ENCODE results near the gene MINDY3.
"Not testable (repeated sequence)": the region's sequence is repeated elsewhere in the genome, so short reads cannot be mapped to it uniquely, and the experiment has no call there.

Gene MINDY3

GRCh38 chr10:15858861-15859281 lies 1.4 kb downstream of the MINDY3 start:
- Histone ChIP-seq H3K4me3 (ENCODE audit: low read length) (no peak overlapping the region), H3K9me3 (ENCODE audit: control insufficient read depth, insufficient read depth, low read length) (no peaks in the 10 kb centered on the region), H3K36me3 (ENCODE audit: control insufficient read depth, insufficient read depth, low read length) (no peaks in the 10 kb centered on the region), H3K27ac (ENCODE audit: low read length) (no peak overlapping the region), H3K4me1 (ENCODE audit: control insufficient read depth, insufficient read depth, low read length) (no peaks in the 10 kb centered on the region), H3K27me3 (ENCODE audit: control insufficient read depth, insufficient read depth, low read length) (no peaks in the 10 kb centered on the region; the same call in 1 of the 2 replicates)
- no CpG with 5 or more reads among the region's 7 CpGs for WGBS (ENCODE audit: insufficient coverage, insufficient read length)
- no peak for DNase-seq (ENCODE audit: low read depth, low spot score)

GRCh38 chr10:15857107-15857575 lies 3.2 kb downstream of the MINDY3 start:
- no peaks in the 10 kb centered on the region for H3K27me3 ChIP-seq (ENCODE audit: control insufficient read depth, insufficient read depth, low read length)
- H3K4me1 ChIP-seq (ENCODE audit: control insufficient read depth, insufficient read depth, low read length) = no peaks in the 10 kb centered on the region
- no peak overlapping the region for H3K27ac ChIP-seq (ENCODE audit: low read length)
- no CpG with 5 or more reads among the region's 2 CpGs for WGBS (ENCODE audit: insufficient coverage, insufficient read length)
- H3K9me3 ChIP-seq (ENCODE audit: control insufficient read depth, insufficient read depth, low read length) = no peaks in the 10 kb centered on the region
- no peak for DNase-seq (ENCODE audit: low read depth, low spot score)
- no peaks in the 10 kb centered on the region for H3K36me3 ChIP-seq (ENCODE audit: control insufficient read depth, insufficient read depth, low read length)
- no peak overlapping the region for H3K4me3 ChIP-seq (ENCODE audit: low read length)

- Histone ChIP-seq H3K36me3 (ENCODE audit: control insufficient read depth, insufficient read depth, low read length) (no peaks in the 10 kb centered on the region), H3K27ac (ENCODE audit: low read length) (no peak overlapping the region), H3K9me3 (ENCODE audit: control insufficient read depth, insufficient read depth, low read length) (no peaks in the 10 kb centered on the region)
Observed at GRCh38 chr10:15856328-15857015, 3.8 kb downstream of the MINDY3 start.

GRCh38 chr10:15853800-15854199 lies 6.5 kb downstream of the MINDY3 start:
- Histone ChIP-seq H3K27me3 (ENCODE audit: control insufficient read depth, insufficient read depth, low read length) (no peaks in the 10 kb centered on the region), H3K27ac (ENCODE audit: low read length) (no peak overlapping the region), H3K4me3 (ENCODE audit: low read length) (no peak overlapping the region), H3K36me3 (ENCODE audit: control insufficient read depth, insufficient read depth, low read length) (no peaks in the 10 kb centered on the region), H3K9me3 (ENCODE audit: control insufficient read depth, insufficient read depth, low read length) (no peaks in the 10 kb centered on the region; the same call in 1 of the 2 replicates), H3K4me1 (ENCODE audit: control insufficient read depth, insufficient read depth, low read length) (no peaks in the 10 kb centered on the region)
- no CpG with 5 or more reads among the region's 4 CpGs for WGBS (ENCODE audit: insufficient coverage, insufficient read length)
- DNase-seq (ENCODE audit: low read depth, low spot score) = no peak

More at GRCh38 chr10:15856328-15857015, 3.8 kb downstream of the MINDY3 start:
- WGBS (ENCODE audit: insufficient coverage, insufficient read length) = 100% methylated on average over 2 of the region's 4 CpGs
- Histone ChIP-seq H3K4me1 (ENCODE audit: control insufficient read depth, insufficient read depth, low read length) (no peaks in the 10 kb centered on the region), H3K4me3 (ENCODE audit: low read length) (no peak overlapping the region), H3K27me3 (ENCODE audit: control insufficient read depth, insufficient read depth, low read length) (no peaks in the 10 kb centered on the region)
- no peak for DNase-seq (ENCODE audit: low read depth, low spot score)

GRCh38 chr10:15852111-15852557 lies 8.2 kb downstream of the MINDY3 start:
- no CpG with 5 or more reads among the region's 2 CpGs for WGBS (ENCODE audit: insufficient coverage, insufficient read length)
- Histone ChIP-seq H3K4me1 (ENCODE audit: control insufficient read depth, insufficient read depth, low read length) (no peaks in the 10 kb centered on the region), H3K9me3 (ENCODE audit: control insufficient read depth, insufficient read depth, low read length) (no peaks in the 10 kb centered on the region; the same call in 1 of the 2 replicates), H3K27ac (ENCODE audit: low read length) (no peak overlapping the region), H3K4me3 (ENCODE audit: low read length) (no peak overlapping the region), H3K36me3 (ENCODE audit: control insufficient read depth, insufficient read depth, low read length) (no peaks in the 10 kb centered on the region), H3K27me3 (ENCODE audit: control insufficient read depth, insufficient read depth, low read length) (no peaks in the 10 kb centered on the region)
- no peak for DNase-seq (ENCODE audit: low read depth, low spot score)

- H3K36me3 ChIP-seq (ENCODE audit: control insufficient read depth, insufficient read depth, low read length); H3K27ac ChIP-seq (ENCODE audit: low read length); H3K9me3 ChIP-seq (ENCODE audit: control insufficient read depth, insufficient read depth, low read length); H3K4me3 ChIP-seq (ENCODE audit: low read length); H3K4me1 ChIP-seq (ENCODE audit: control insufficient read depth, insufficient read depth, low read length); H3K27me3 ChIP-seq (ENCODE audit: control insufficient read depth, insufficient read depth, low read length); DNase-seq (ENCODE audit: low read depth, low spot score): not testable (repeated sequence)
- no CpG with 5 or more reads among the region's 9 CpGs for WGBS (ENCODE audit: insufficient coverage, insufficient read length)
Observed at GRCh38 chr10:15850337-15850978, 9.8 kb downstream of the MINDY3 start.

GRCh38 chr10:15849316-15849715 lies 11.0 kb downstream of the MINDY3 start:
- Histone ChIP-seq H3K27me3 (ENCODE audit: control insufficient read depth, insufficient read depth, low read length) (no peaks in the 10 kb centered on the region), H3K9me3 (ENCODE audit: control insufficient read depth, insufficient read depth, low read length) (no peaks in the 10 kb centered on the region; the same call in 1 of the 2 replicates), H3K4me1 (ENCODE audit: control insufficient read depth, insufficient read depth, low read length) (no peaks in the 10 kb centered on the region), H3K27ac (ENCODE audit: low read length) (no peak overlapping the region), H3K36me3 (ENCODE audit: control insufficient read depth, insufficient read depth, low read length) (no peaks in the 10 kb centered on the region), H3K4me3 (ENCODE audit: low read length) (no peak overlapping the region)
- no CpG with 5 or more reads among the region's 4 CpGs for WGBS (ENCODE audit: insufficient coverage, insufficient read length)
- DNase-seq (ENCODE audit: low read depth, low spot score) = no peak

- Histone ChIP-seq H3K4me3 (ENCODE audit: low read length) (no peak overlapping the region), H3K27me3 (ENCODE audit: control insufficient read depth, insufficient read depth, low read length) (no peaks in the 10 kb centered on the region), H3K4me1 (ENCODE audit: control insufficient read depth, insufficient read depth, low read length) (no peaks in the 10 kb centered on the region), H3K27ac (ENCODE audit: low read length) (no peak overlapping the region), H3K9me3 (ENCODE audit: control insufficient read depth, insufficient read depth, low read length) (no peaks in the 10 kb centered on the region; the same call in 1 of the 2 replicates), H3K36me3 (ENCODE audit: control insufficient read depth, insufficient read depth, low read length) (no peaks in the 10 kb centered on the region)
- WGBS (ENCODE audit: insufficient coverage, insufficient read length) = no CpG with 5 or more reads among the region's 4 CpGs
- no peak for DNase-seq (ENCODE audit: low read depth, low spot score)
Observed at GRCh38 chr10:15847481-15847880, 12.8 kb downstream of the MINDY3 start.

- H3K36me3 ChIP-seq (ENCODE audit: control insufficient read depth, insufficient read depth, low read length) = no peaks in the 10 kb centered on the region
- no peak for DNase-seq (ENCODE audit: low read depth, low spot score)
- no peaks in the 10 kb centered on the region for H3K9me3 ChIP-seq (ENCODE audit: control insufficient read depth, insufficient read depth, low read length)
- H3K27me3 ChIP-seq (ENCODE audit: control insufficient read depth, insufficient read depth, low read length) = no peaks in the 10 kb centered on the region
- H3K27ac ChIP-seq (ENCODE audit: low read length) = no peak overlapping the region
- no peaks in the 10 kb centered on the region for H3K4me1 ChIP-seq (ENCODE audit: control insufficient read depth, insufficient read depth, low read length)
- H3K4me3 ChIP-seq (ENCODE audit: low read length) = no peak overlapping the region
Observed at GRCh38 chr10:15844517-15844916, 15.8 kb downstream of the MINDY3 start.

GRCh38 chr10:15843695-15844094 lies 16.6 kb downstream of the MINDY3 start:
- WGBS (ENCODE audit: insufficient coverage, insufficient read length) = no CpG with 5 or more reads among the region's 4 CpGs
- DNase-seq (ENCODE audit: low read depth, low spot score) = no peak
- no peak overlapping the region for H3K4me3 ChIP-seq (ENCODE audit: low read length)
- no peaks in the 10 kb centered on the region for H3K9me3 ChIP-seq (ENCODE audit: control insufficient read depth, insufficient read depth, low read length)
- no peaks in the 10 kb centered on the region for H3K27me3 ChIP-seq (ENCODE audit: control insufficient read depth, insufficient read depth, low read length)
- no peaks in the 10 kb centered on the region for H3K36me3 ChIP-seq (ENCODE audit: control insufficient read depth, insufficient read depth, low read length)
- H3K4me1 ChIP-seq (ENCODE audit: control insufficient read depth, insufficient read depth, low read length) = no peaks in the 10 kb centered on the region
- no peak overlapping the region for H3K27ac ChIP-seq (ENCODE audit: low read length)
